Measurements from ENCODE around the gene NPAS4.

GRCh38 chr11:66451663-66452062 lies 30.8 kb downstream of the NPAS4 start:
- TF ChIP-seq, protein P1, sequence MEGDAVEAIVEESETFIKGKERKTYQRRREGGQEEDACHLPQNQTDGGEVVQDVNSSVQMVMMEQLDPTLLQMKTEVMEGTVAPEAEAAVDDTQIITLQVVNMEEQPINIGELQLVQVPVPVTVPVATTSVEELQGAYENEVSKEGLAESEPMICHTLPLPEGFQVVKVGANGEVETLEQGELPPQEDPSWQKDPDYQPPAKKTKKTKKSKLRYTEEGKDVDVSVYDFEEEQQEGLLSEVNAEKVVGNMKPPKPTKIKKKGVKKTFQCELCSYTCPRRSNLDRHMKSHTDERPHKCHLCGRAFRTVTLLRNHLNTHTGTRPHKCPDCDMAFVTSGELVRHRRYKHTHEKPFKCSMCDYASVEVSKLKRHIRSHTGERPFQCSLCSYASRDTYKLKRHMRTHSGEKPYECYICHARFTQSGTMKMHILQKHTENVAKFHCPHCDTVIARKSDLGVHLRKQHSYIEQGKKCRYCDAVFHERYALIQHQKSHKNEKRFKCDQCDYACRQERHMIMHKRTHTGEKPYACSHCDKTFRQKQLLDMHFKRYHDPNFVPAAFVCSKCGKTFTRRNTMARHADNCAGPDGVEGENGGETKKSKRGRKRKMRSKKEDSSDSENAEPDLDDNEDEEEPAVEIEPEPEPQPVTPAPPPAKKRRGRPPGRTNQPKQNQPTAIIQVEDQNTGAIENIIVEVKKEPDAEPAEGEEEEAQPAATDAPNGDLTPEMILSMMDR (tag by site-specific recombination; IDR thresholded peaks at IDR 0.05) = no peak
- TF ChIP-seq ZNF221 (tag by site-specific recombination; IDR thresholded peaks at IDR 0.05; ENCODE audit: borderline replicate concordance) (no peak), BCL11A (tag by site-specific recombination; IDR thresholded peaks at IDR 0.05; ENCODE audit: low read depth) (no peak), ZNF366 (tag by site-specific recombination; conservative IDR thresholded peaks at IDR 0.05) (no peak), ZNF138 (tag by site-specific recombination; IDR thresholded peaks at IDR 0.05; ENCODE audit: borderline replicate concordance) (no peak), REST (tag by site-specific recombination; IDR thresholded peaks at IDR 0.05) (no peak), ZNF785 (tag by site-specific recombination; IDR thresholded peaks at IDR 0.05) (no peak), ZNF701 (tag by site-specific recombination; IDR thresholded peaks at IDR 0.05) (no peak), ZNF362 (tag by site-specific recombination; IDR thresholded peaks at IDR 0.05) (no peak), SCRT2 (tag by site-specific recombination; IDR thresholded peaks at IDR 0.05) (no peak)
- TF ChIP-seq, protein P2, sequence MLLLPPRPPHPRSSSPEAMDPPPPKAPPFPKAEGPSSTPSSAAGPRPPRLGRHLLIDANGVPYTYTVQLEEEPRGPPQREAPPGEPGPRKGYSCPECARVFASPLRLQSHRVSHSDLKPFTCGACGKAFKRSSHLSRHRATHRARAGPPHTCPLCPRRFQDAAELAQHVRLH (tag by site-specific recombination; IDR thresholded peaks at IDR 0.05) = no peak
